Kidney glomerular epithelial cell (primary cell): ENCODE data around the gene LDLRAP1.

ENCODE experiments used
- DNase-seq: peaks from one replicate; lab custom pipeline; 2025; lab: John Stamatoyannopoulos, UW

LDLRAP1 gene

DNA sequence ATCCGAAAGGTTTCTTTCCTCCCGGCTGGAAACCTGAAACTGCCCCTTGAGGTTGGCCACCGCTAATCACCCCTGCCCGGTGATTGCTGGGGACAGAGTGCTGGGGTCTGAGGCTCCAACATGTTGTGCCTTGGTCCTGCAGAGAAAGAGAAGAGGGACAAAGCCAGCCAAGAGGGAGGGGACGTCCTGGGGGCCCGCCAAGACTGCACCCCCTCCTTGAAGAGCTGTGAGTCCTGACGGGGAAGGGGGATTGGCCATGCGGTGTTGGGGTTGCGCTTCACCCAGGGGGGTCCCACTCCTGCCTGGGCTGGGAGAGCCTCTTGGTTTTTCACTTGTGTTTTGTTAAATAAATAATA, 19.5 kb downstream of the LDLRAP1 start:
- DNase-seq, result no peak

- DNase-seq, result no peak
These were observed 20.2 kb downstream of the LDLRAP1 start for GRCh38 chr1:25563330-25564215.

DNA sequence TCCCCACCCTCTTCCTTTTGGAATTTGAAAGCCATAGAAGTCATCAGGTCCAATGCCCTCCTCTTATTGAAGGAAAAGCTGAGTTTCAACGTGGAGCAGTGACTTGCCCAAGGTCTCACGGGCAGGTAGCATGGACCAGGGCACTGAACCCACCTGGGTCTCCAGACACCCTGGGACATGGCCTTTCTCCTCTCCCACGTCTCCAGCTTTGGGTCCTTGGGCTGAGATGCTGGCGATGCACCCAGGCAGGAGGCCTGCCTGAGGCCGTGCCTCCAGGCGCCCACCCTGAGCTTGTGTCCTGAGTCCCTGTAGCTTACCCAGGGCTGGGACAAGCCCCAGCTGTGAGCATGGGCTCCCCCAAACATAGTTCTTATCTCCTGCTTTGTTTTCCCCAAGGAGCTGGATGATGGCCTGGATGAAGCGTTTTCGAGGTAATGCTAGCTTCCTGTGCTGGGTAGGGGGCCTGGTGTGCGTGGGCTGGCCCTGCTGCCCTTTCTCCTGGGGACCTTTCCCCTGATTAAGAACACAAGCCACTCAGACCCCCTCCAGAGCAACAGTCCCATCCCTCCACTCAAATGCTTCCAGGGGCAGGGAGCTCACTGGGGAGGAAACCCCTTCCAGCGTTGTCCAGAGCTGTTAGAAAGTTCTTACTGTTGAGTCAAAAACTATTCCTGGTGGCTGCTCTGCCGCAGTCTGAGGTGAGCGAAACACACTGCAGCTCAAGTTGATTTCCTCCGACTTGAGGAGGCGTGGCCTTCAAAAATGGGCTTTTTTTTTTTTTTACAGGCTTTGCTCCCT, 21.6 kb downstream of the LDLRAP1 start:
- DNase-seq, result no peak

DNA sequence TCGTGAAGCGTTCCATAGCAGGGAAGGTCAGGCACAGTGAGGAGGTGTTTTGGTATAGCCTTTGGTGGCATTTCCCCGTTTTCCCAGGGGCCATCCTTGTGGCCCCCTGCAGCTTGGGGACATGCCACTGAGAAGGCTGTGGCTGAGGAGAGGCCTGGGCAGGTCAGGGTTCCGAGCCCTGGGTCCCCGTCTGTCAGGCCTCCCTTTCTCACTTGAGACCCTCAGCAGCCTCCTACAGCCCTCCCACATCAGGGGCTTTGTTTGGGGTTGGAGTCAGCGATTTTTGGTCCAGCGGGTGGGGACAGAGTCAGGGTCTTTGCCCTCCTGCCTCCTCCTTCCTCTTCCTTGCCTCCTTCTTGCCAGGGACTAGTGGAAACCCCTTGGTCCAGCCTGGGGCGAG, 22.2 kb downstream of the LDLRAP1 start:
- DNase-seq, result no peak

DNA sequence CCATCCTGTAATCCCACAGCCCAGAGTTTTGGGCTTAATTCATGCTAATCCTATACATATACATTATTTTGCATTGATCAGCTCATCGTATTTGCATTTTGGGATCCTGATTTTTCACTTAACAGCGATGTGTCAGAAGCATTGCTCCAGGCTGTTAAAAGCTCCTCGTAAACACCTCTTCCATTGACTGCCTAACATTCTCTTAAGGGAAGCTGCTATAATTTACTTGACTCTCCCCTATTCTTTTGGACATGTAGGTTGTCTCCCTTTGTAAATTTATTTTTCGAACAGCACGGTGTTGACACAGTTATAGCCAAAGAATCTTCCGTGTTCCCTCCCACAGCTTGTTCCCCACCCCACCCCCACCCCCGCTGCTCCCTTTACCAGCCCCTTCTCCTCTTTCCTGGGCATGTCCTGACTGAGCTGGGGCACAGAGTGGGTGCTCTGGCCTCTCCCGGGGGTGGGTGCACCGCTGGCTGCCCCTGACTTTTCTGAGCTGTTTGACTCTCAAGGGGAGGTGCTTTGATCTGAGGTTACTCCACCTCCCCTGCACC, 22.8 kb downstream of the LDLRAP1 start:
- no peak for DNase-seq

- DNase-seq, result no peak
These were observed 23.4 kb downstream of the LDLRAP1 start for GRCh38 chr1:25566730-25567341.

DNA sequence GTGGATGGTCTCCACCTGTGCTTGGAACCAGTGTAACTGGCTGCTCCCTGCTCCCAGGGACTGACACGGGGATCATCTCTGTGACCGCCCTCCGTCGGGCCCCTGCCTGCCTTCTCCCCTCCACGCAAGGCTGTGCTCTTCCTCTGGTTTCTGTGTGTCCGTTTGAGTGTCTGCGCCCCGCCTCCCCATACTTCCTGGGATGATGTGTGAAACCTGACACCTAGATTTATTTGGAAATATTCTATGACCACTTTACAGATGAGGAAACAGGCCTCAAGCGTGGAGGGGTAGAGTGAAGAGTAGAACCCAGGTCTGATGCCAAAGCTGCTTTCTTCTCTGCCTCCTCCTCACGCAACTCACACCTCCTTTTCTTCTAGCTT, 24.3 kb downstream of the LDLRAP1 start:
- no peak for DNase-seq

DNA sequence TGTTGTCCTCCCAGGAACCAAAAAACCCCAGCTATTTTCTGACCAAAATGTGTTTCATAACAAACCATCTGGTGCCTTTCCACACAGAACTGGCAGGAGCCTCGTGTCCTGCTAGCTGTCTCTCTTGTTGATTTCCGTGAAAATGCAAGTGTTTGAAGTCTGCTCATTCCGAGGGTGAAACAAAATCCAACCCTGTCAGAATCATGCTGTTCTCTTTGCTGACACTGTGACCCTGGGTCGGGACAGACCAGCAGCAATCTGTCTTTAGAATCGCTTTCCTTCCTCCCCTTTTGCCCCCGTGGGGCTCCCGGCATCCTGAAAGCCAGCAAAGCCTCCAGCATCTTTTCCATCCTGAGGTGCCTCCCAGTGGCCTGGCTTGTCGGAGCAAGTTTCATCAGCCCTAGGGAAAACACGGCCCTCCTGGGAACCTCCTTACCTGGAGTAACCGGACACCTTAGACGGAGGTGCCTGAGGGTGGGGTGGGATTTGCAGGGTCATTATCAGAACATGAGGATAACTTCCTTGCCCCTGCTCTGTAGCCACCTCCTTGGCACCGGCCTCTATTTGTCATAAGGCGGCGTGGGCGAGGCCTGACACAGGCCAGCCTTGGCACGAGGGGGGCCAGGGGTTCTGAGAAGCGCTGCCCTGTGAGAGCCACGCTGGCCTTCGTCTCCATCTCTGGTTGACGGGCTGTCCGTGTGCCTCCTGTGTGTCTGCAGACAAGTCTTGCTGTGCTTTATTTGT, 24.9 kb downstream of the LDLRAP1 start:
- DNase-seq, result no peak

GRCh38 chr1:25568834-25569596, 25.6 kb downstream of the LDLRAP1 start:
- DNase-seq, result peak; percentile 1

DNA sequence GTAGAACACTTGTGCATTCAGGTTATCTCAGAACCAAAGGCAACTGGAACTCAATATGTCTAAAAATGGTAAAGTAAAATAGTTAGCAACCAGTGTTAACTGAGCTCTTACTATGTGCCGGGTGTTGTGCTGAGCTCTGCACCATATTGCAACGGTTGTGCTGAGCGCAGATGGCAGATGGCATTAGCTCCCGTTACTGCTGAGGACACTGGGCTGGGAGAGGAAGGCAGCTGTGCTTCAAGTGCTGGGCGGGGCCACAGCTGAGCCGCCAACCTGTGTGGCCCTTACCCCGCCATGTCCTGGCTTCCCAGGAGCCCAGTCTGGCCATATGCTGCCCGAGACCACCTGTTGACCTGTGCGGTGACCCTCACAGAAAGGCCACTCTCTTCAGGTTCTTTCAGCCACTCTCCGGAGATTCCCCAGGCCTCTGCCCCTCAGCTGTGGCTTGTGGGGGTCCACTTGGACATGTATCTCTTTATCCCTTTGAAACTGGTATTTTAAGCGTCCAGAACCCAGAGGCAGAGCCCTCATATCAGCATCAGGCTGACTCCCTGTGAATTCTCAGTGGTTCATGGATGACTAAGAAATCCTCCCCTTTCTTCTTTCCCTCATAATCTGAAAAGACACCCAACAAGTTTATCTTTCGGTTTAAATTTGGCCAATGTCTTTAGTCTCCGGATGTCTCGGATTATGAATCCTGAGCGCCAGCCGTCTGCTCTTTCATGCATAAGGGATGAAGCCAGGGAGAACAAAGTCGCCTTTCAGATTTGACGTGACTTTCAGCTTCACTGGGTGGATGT, 26.4 kb downstream of the LDLRAP1 start:
- DNase-seq, result peak; percentile 4

DNA sequence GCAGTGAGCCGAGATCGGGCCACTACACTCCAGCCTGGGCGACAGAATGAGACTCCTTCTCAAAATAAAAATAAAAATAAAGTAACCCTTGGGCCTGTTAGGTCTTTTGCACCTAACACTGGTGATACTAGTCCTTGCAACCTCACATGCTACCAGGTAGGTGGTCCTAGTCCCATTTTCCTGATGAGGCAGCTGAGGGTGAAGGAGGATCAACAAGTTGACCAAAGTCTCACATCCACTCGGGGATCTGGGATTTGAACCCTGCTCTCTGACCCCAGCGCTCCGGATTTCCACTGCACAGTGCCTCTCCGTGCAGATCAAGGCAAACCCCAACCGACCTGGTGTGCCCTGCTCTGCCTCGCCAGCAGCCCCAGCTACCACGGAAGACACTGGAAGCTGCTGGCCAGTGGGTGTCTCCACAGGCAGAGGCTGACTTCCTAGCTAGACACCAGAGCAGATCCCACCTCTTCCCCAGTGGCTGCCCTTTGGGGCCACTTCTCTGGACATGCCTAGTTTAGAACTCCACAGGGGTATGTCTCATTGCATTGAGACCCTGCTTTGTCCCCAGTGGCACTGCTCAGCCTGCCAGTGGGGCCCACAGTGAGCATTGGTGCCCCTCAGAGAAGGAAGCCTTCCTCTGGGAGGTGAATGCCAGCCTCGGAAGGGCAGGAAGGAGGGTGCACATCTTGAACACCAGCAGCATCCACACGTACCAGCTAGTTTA, 27.6 kb downstream of the LDLRAP1 start:
- no peak for DNase-seq

DNA sequence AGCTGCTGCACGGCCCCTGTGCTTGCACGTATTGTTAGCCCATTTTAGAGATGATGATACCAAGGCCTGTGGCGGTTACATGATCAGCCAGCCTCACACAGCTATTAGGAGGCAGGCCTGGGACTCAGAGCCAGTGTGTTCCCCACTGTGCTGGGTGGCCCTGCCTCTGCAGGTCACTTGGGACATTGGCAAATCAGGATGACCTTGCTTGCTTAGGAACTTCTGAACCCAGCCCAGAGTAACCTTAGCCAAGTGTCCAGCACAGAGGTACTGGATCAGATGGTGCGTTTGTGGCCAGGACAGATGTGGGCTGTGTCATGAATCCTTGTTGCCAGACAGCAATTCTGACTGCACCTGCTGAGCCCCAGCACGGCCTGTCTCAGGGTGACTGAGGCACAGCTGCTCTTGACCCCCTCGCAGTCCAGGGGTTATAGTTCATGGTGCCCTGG, 28.1 kb downstream of the LDLRAP1 start:
- DNase-seq, result no peak

DNA sequence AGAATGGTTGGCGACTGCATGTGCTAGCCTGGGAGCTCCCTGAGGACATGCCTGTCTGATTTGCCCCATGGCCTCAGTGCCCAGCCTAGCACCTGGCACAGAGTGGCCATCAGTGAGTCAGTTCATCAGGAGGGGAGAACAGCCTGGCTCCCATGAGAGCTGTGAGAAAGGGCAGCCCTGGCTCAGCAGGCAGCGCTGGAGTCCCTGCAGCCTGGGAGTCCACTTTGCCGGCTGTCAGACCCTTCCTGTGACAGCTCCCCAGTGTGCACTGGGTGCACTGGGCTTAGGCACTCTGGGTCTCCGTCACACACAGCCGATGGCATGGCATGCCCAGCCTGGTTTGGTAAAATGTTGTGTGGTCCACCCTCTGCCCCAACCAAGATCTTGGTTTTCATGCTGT, 28.7 kb downstream of the LDLRAP1 start:
- DNase-seq, result no peak

GRCh38 chr1:25572708-25573590, 29.5 kb downstream of the LDLRAP1 start:
- DNase-seq, result peak; percentile 6

DNA sequence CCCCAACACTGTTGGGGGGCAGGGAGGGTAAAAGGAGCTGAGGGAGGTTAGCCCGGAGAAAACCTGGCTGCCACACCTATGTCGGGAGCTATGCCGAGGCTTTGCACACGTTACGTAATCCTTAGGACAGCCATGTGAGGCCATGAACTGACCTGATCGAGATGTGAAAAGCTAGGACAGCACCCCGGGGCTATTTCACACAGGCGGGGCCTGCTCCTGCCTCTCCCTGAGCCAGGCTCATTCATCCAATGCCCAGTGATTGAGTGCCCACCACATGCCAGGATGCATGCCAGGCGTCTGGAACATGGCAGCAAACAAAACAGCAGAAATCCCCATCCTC, 30.2 kb downstream of the LDLRAP1 start:
- DNase-seq, result no peak

DNA sequence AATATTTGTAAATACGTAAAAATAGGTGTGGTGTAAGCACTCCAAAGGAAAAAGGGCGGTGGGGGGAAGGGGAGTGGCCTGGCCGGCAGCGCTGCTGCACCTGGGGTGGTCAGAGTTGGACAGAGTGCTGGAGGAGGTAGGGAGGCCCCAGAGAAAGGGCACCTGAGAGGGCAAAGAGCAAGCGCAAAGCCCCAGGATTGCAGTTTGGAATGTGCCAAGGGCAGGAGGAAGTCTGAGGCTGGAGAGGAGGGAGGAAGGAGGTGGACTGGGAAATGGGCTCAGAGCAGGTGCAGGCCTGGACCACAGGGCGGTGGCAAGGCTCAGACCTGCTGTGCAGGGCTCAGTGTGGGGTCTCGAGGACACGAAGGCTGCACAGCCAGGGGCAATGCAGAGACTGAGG, 30.6 kb downstream of the LDLRAP1 start:
- no peak for DNase-seq

DNA sequence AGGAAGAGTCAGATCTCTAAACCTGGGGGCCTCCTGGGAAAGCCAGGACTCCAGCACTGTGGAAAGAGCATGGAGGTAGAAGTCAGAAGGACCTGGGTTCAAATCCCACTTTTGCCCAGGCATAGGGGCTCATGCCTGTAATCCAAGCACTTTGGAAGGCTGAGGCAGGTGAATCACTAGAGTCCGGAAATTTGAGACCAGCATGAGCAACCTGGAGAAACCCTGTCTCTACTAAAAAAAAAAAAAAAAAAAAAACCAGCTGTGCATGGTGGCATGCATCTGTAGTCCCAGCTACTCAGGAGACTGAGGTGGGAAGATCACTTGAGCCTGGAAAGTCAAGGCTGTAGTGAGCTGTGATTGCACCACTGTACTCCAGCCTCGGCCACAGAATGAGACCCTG, 31.8 kb downstream of the LDLRAP1 start:
- no peak for DNase-seq

DNA sequence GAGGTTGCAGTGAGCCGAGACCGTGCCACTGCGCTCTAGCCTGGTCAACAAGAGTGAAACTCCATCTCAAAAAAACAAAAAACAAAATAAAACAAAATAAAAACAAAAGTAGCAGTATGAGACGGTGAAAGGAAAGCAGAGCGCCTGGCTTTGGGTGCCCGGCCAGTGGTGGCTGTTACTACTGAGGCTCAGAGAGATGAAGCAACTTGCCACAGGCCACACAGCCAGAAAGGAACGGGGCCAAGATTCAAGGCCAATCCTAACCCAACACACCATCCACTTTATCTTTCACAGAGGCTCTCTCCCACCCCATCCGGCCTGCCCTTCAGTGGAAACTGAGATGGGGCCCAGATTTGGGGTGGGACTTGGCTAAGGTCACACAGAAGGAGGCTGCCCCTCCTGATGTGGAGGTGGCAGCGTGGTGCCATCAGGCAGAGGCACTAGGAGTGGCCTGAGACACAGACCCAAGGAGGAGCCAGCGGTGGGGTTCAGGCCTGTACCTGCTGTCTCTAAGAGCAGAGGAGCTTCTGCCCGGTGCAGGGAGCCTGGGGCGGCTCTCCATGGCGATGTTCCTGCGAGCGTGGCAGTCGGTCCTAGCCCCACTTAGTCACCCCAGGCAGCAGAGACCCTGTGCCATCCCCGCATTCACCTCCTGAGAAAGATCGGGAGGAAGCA, 33.2 kb downstream of the LDLRAP1 start:
- DNase-seq, result no peak
